ENCODE data around the gene F13A1.

GRCh38 chr6:6314596-6314995, 5.9 kb downstream of the F13A1 start:
- TF ChIP-seq POLR2A (IDR thresholded peaks at IDR 0.05) (no peak), CTCF (IDR thresholded peaks at IDR 0.05) (no peak)

Measured in testis (tissue), 2 donors.